ENCODE measurements around the gene MERTK. TPM values are rescaled to one million over a fixed set of nuclear protein-coding genes. Genes with fewer than 3 reads are reported as not detected.
"Not testable (repeated sequence)": the region's sequence is repeated elsewhere in the genome, so short reads cannot be mapped to it uniquely, and the experiment has no call there.

The MERTK gene
- total RNA-seq, 4 donors from 2014 or later, result 10.6 to 36.6 (median 24.6) TPM

GRCh38 chr2:112032689-112033465 lies 134.5 kb downstream of the MERTK start:
- Histone ChIP-seq H3K9me3 (no peaks in the 10 kb centered on the region), H3K27me3 (no peaks in the 10 kb centered on the region), H3K4me3 (no peak overlapping the region), H3K36me3 (no peaks in the 10 kb centered on the region), H3K4me1 (no peaks in the 10 kb centered on the region), H3K27ac (peak overlapping the region; percentile 23 to 52)
- TF ChIP-seq CTCF (IDR thresholded peaks at IDR 0.05) (no peak), POLR2A (IDR thresholded peaks at IDR 0.05) (no peak)
- intact Hi-C loops (cut with DNase I; ENCODE audit: low total_unique reads), result no loop called here
- DNase-seq, result peak in 1 of 2 donors; percentile 37

- DNase-seq, result peak in 1 of 2 donors; percentile 24
- TF ChIP-seq CTCF (IDR thresholded peaks at IDR 0.05) (no peak), POLR2A (IDR thresholded peaks at IDR 0.05) (no peak)
- Histone ChIP-seq H3K4me3 (no peak overlapping the region), H3K27me3 (no peaks in the 10 kb centered on the region), H3K4me1 (no peaks in the 10 kb centered on the region), H3K36me3 (no peaks in the 10 kb centered on the region), H3K9me3 (no peaks in the 10 kb centered on the region), H3K27ac (peak overlapping the region in 1 of 2 donors; percentile 52)
- intact Hi-C loops (cut with DNase I; ENCODE audit: low total_unique reads), result no loop called here
Observed at GRCh38 chr2:112033600-112033999, 135.2 kb downstream of the MERTK start.

- no peaks in the 10 kb centered on the region for H3K4me1 ChIP-seq
- H3K36me3 ChIP-seq, result no peaks in the 10 kb centered on the region
- no peak overlapping the region for H3K27ac ChIP-seq
- H3K27me3 ChIP-seq, result no peaks in the 10 kb centered on the region
- intact Hi-C loops (cut with DNase I; ENCODE audit: low total_unique reads), result no loop called here
- H3K9me3 ChIP-seq, result no peaks in the 10 kb centered on the region
- no peak for DNase-seq
- H3K4me3 ChIP-seq, result no peak overlapping the region
- no peak for TF ChIP-seq POLR2A (IDR thresholded peaks at IDR 0.05)
- TF ChIP-seq CTCF (IDR thresholded peaks at IDR 0.05), result no peak
Observed at GRCh38 chr2:112034924-112035323, 136.5 kb downstream of the MERTK start.

GRCh38 chr2:112035786-112036185 lies 137.4 kb downstream of the MERTK start:
- Histone ChIP-seq H3K4me3 (no peak overlapping the region), H3K27me3 (no peaks in the 10 kb centered on the region), H3K27ac (no peak overlapping the region), H3K36me3 (no peaks in the 10 kb centered on the region), H3K4me1 (no peaks in the 10 kb centered on the region), H3K9me3 (no peaks in the 10 kb centered on the region)
- no peak for DNase-seq
- no peak for TF ChIP-seq POLR2A (IDR thresholded peaks at IDR 0.05)
- TF ChIP-seq CTCF (IDR thresholded peaks at IDR 0.05), result no peak
- intact Hi-C loops (cut with DNase I; ENCODE audit: low total_unique reads), result no loop called here

- H3K9me3 ChIP-seq; H3K27me3 ChIP-seq; H3K4me1 ChIP-seq; H3K36me3 ChIP-seq; intact Hi-C loops (cut with DNase I; ENCODE audit: low total_unique reads); DNase-seq; H3K4me3 ChIP-seq; H3K27ac ChIP-seq: not testable (repeated sequence)
Observed at GRCh38 chr2:112039556-112039955, 141.1 kb downstream of the MERTK start.

GRCh38 chr2:112040066-112040465 lies 141.7 kb downstream of the MERTK start:
- H3K9me3 ChIP-seq; H3K4me1 ChIP-seq; H3K27me3 ChIP-seq; DNase-seq; H3K27ac ChIP-seq; H3K36me3 ChIP-seq; H3K4me3 ChIP-seq; intact Hi-C loops (cut with DNase I; ENCODE audit: low total_unique reads): not testable (repeated sequence)

GRCh38 chr2:112041460-112041859 lies 143.1 kb downstream of the MERTK start:
- H3K4me3 ChIP-seq; H3K27me3 ChIP-seq; DNase-seq; H3K9me3 ChIP-seq; H3K27ac ChIP-seq; intact Hi-C loops (cut with DNase I; ENCODE audit: low total_unique reads); H3K36me3 ChIP-seq; H3K4me1 ChIP-seq: not testable (repeated sequence)
